GM12891 (cell line): ENCODE results near the gene TMEM222.

Experiments used
- POLR2AphosphoS5 ChIP-seq: IDR thresholded peaks from 2 replicates; pipeline ENCODE4 v1.6.1; 2011; ENCODE audit warnings: low read depth, low read length, control low read depth
- TAF1 ChIP-seq: IDR thresholded peaks from 2 replicates; pipeline ENCODE4 v1.6.1; 2011; ENCODE audit warnings: low read depth, low read length, control low read depth

- TF ChIP-seq TAF1 (no peak), POLR2AphosphoS5 (no peak)
These were observed 7.8 kb upstream of the TMEM222 start for GRCh38 chr1:27314169-27314568.
